ENCODE measurements around the gene TENT4B.

The TENT4B gene

DNA sequence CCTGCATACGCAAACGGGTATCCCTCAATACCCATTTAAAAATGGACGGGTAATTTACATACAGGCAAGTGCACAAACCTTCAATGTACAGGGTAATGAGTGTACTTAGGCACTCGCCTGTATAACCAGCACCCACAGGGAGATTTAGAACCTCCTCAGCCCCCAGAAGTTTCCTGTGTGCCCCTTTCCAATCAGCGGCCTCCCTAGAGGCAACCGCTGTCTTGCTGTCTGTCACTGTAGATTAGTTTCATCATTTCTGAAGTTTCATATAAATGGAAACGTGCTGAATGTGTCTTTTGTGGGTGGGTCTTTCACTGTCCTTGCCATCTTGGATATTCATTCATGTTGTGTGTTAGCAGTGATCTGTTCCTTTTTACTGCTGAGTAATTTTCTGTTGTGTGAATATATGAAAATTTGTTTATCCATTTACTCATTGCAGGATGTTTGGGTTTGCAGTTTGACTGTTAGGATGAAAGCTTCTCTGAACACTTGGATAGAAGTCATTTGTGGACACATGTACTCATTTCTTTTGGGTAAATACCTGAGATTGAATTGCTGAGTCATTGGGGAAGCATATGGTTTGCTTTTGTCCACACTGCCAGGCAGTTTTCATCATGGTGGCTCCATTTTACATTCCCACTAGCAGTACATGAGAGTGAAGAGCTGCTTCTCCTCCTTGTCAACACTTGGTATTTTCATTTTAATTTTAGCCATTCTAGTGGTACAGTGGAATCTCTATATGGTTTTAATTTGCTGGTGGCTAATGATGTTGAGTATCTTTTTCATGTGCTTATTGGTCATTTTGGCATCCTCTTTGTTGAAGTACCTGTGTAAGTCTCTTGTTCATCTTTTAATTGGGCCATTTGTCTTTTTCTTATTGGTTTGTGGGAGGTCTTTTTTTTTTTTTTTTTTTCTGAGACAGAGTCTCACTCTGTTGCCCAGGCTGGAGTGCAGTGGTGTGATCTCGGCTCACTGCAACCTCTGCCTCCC lies 111.1 kb downstream of the TENT4B start:
- no peak overlapping the region for H3K27ac ChIP-seq (ENCODE audit: low read depth, low read length)
- H3K4me3 ChIP-seq (ENCODE audit: low read length), result no peak overlapping the region
- no peak overlapping the region for H3K9ac ChIP-seq (ENCODE audit: low read length)
- no peak overlapping the region for H4K5ac ChIP-seq (ENCODE audit: low read length)
- H3K18ac ChIP-seq (ENCODE audit: low read length), result no peak overlapping the region
- no peak overlapping the region for H2AK5ac ChIP-seq (ENCODE audit: low read length)
- H3K4me1 ChIP-seq (ENCODE audit: control insufficient read depth, low read depth, low read length), result peaks cover 8% of the 10 kb centered on the region
- H3K4ac ChIP-seq (ENCODE audit: low read depth, low read length), result no peak overlapping the region
- no peak for DNase-seq
- H2BK15ac ChIP-seq (replicated peaks; ENCODE audit: low read depth), result no peak overlapping the region
- no peaks in the 10 kb centered on the region for H3K27me3 ChIP-seq (ENCODE audit: insufficient read depth, low read length, poor library complexity)
- H3K56ac ChIP-seq (ENCODE audit: low read length), result no peak overlapping the region
- H3K79me2 ChIP-seq (ENCODE audit: control insufficient read depth, insufficient read depth, low read length), result no peaks in the 10 kb centered on the region
- H3K79me1 ChIP-seq (ENCODE audit: low read length), result no peaks in the 10 kb centered on the region
- no peak overlapping the region for H2BK5ac ChIP-seq (ENCODE audit: low read length)
- H3K4me2 ChIP-seq (ENCODE audit: low read length), result no peak overlapping the region
- H2BK120ac ChIP-seq (ENCODE audit: low read depth, low read length), result no peak overlapping the region
- no peaks in the 10 kb centered on the region for H3K36me3 ChIP-seq (ENCODE audit: control insufficient read depth, insufficient read depth, low read length)
- WGBS (ENCODE audit: extremely low coverage, insufficient coverage, low lambda C conversion rate), result no CpG with 5 or more reads among the region's 8 CpGs
- no peak overlapping the region for H4K8ac ChIP-seq (ENCODE audit: low read depth, low read length)
- no peak overlapping the region for H3K23ac ChIP-seq (ENCODE audit: low read length)

- Histone ChIP-seq H4K8ac (ENCODE audit: low read depth, low read length) (no peak overlapping the region), H3K36me3 (ENCODE audit: control insufficient read depth, insufficient read depth, low read length) (no peaks in the 10 kb centered on the region), H3K18ac (ENCODE audit: low read length) (no peak overlapping the region), H3K4ac (ENCODE audit: low read depth, low read length) (no peak overlapping the region), H2BK120ac (ENCODE audit: low read depth, low read length) (no peak overlapping the region), H3K56ac (ENCODE audit: low read length) (no peak overlapping the region), H2AK5ac (ENCODE audit: low read length) (no peak overlapping the region), H2BK5ac (ENCODE audit: low read length) (no peak overlapping the region), H3K27ac (ENCODE audit: low read depth, low read length) (no peak overlapping the region), H4K5ac (ENCODE audit: low read length) (no peak overlapping the region), H2BK15ac (replicated peaks; ENCODE audit: low read depth) (no peak overlapping the region), H3K9ac (ENCODE audit: low read length) (no peak overlapping the region), H3K4me1 (ENCODE audit: control insufficient read depth, low read depth, low read length) (peaks cover 8% of the 10 kb centered on the region), H3K79me2 (ENCODE audit: control insufficient read depth, insufficient read depth, low read length) (no peaks in the 10 kb centered on the region), H3K4me3 (ENCODE audit: low read length) (no peak overlapping the region), H3K23ac (ENCODE audit: low read length) (no peak overlapping the region), H3K79me1 (ENCODE audit: low read length) (no peaks in the 10 kb centered on the region), H3K4me2 (ENCODE audit: low read length) (no peak overlapping the region), H3K27me3 (ENCODE audit: insufficient read depth, low read length, poor library complexity) (no peaks in the 10 kb centered on the region)
- DNase-seq, result peak; percentile 55
- WGBS (ENCODE audit: extremely low coverage, insufficient coverage, low lambda C conversion rate), result no CpG with 5 or more reads among the region's 2 CpGs
Observed at GRCh38 chr16:50265260-50265659, 112.2 kb downstream of the TENT4B start.

- H3K27ac ChIP-seq (ENCODE audit: low read depth, low read length), result no peak overlapping the region
Observed at GRCh38 chr16:50265716-50266336, 112.7 kb downstream of the TENT4B start.

DNA sequence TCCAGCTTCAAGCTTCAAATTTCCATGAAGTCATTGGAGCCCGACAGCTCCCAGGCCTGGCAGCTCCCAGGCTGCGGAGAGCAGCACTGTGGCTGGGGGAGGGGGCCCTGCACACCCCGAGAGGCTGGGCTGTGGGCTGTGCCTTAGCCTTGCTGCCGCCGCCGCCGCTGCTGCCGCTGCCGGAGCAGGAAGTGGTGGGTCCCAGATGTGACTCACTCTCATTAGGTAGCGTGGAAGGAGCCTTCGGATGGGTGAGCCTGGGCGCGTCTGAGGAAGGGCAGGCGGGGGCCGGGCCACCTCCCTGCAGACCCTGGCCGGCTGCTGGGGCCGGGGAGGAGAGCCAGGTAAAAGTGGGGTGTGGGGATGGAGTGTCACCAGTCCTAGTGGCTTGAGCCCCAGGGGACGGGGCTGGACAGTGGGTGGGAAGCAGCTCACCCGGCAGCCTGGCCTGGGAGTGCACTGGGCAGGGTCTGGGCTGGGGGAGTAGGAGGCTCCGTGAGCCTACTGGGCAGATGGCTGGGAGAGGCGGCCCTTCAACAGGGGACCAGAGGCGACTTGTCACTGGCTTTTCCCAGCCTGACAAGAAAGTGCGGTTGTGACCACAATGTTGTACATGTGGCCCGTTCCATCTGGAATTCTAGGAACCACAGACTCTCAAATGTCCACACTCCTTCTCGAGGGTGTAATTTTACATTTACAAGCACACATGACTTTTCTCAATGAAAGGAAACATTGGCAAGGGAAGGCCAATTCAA lies 113.4 kb downstream of the TENT4B start, which contains the start of gene ADCY7:
TSS of gene ADCY7 (plus strand) at position 215 of the 755 bp plus-strand sequence. CDS start 21,629 bp downstream, outside the sequence.
- Histone ChIP-seq H3K27ac (ENCODE audit: low read depth, low read length) (no peak within 1 kb of the TSS), H2BK15ac (replicated peaks; ENCODE audit: low read depth) (no peak within 1 kb of the TSS), H3K4me3 (ENCODE audit: low read length) (no peak within 1 kb of the TSS), H2BK120ac (ENCODE audit: low read depth, low read length) (no peak within 1 kb of the TSS), H3K56ac (ENCODE audit: low read length) (peak within 1 kb of the TSS; percentile 76), H3K27me3 (ENCODE audit: insufficient read depth, low read length, poor library complexity) (no peaks in the 10 kb centered on the region), H4K8ac (ENCODE audit: low read depth, low read length) (no peak within 1 kb of the TSS), H3K79me1 (ENCODE audit: low read length) (no peaks in the 10 kb centered on the region), H4K5ac (ENCODE audit: low read length) (peak within 1 kb of the TSS; percentile 91), H2AK5ac (ENCODE audit: low read length) (no peak within 1 kb of the TSS), H3K79me2 (ENCODE audit: control insufficient read depth, insufficient read depth, low read length) (no peaks in the 10 kb centered on the region), H3K4ac (ENCODE audit: low read depth, low read length) (no peak within 1 kb of the TSS), H3K4me1 (ENCODE audit: control insufficient read depth, low read depth, low read length) (peaks cover 8% of the 10 kb centered on the region), H3K4me2 (ENCODE audit: low read length) (no peak within 1 kb of the TSS), H3K23ac (ENCODE audit: low read length) (peak within 1 kb of the TSS; percentile 66), H3K9ac (ENCODE audit: low read length) (peak within 1 kb of the TSS; percentile 45), H3K36me3 (ENCODE audit: control insufficient read depth, insufficient read depth, low read length) (no peaks in the 10 kb centered on the region), H3K18ac (ENCODE audit: low read length) (peak within 1 kb of the TSS; percentile 24), H2BK5ac (ENCODE audit: low read length) (peak within 1 kb of the TSS; percentile 35)
- peak; percentile 83 for DNase-seq
- no CpG with 5 or more reads among the region's 25 CpGs for WGBS (ENCODE audit: extremely low coverage, insufficient coverage, low lambda C conversion rate)

More at GRCh38 chr16:50265716-50266336, 112.7 kb downstream of the TENT4B start:
- Histone ChIP-seq H3K23ac (ENCODE audit: low read length) (peak overlapping the region; percentile 66), H3K18ac (ENCODE audit: low read length) (no peak overlapping the region), H3K56ac (ENCODE audit: low read length) (peak overlapping the region; percentile 76), H3K79me1 (ENCODE audit: low read length) (no peaks in the 10 kb centered on the region), H3K9ac (ENCODE audit: low read length) (no peak overlapping the region), H4K8ac (ENCODE audit: low read depth, low read length) (no peak overlapping the region), H3K79me2 (ENCODE audit: control insufficient read depth, insufficient read depth, low read length) (no peaks in the 10 kb centered on the region), H2BK5ac (ENCODE audit: low read length) (no peak overlapping the region), H2AK5ac (ENCODE audit: low read length) (no peak overlapping the region), H2BK15ac (replicated peaks; ENCODE audit: low read depth) (no peak overlapping the region), H2BK120ac (ENCODE audit: low read depth, low read length) (no peak overlapping the region), H3K36me3 (ENCODE audit: control insufficient read depth, insufficient read depth, low read length) (no peaks in the 10 kb centered on the region), H3K4ac (ENCODE audit: low read depth, low read length) (no peak overlapping the region), H3K4me1 (ENCODE audit: control insufficient read depth, low read depth, low read length) (peaks cover 8% of the 10 kb centered on the region), H4K5ac (ENCODE audit: low read length) (no peak overlapping the region), H3K4me3 (ENCODE audit: low read length) (no peak overlapping the region), H3K27me3 (ENCODE audit: insufficient read depth, low read length, poor library complexity) (no peaks in the 10 kb centered on the region), H3K4me2 (ENCODE audit: low read length) (no peak overlapping the region)
- no peak for DNase-seq
- WGBS (ENCODE audit: extremely low coverage, insufficient coverage, low lambda C conversion rate), result no CpG with 5 or more reads among the region's 10 CpGs

- no peak overlapping the region for H3K18ac ChIP-seq (ENCODE audit: low read length)
- H2BK15ac ChIP-seq (replicated peaks; ENCODE audit: low read depth), result no peak overlapping the region
- H2BK120ac ChIP-seq (ENCODE audit: low read depth, low read length), result no peak overlapping the region
- no peak overlapping the region for H2BK5ac ChIP-seq (ENCODE audit: low read length)
- no peak overlapping the region for H2AK5ac ChIP-seq (ENCODE audit: low read length)
- no CpG with 5 or more reads among the region's 8 CpGs for WGBS (ENCODE audit: extremely low coverage, insufficient coverage, low lambda C conversion rate)
- H3K4me1 ChIP-seq (ENCODE audit: control insufficient read depth, low read depth, low read length), result peaks cover 8% of the 10 kb centered on the region
- no peak overlapping the region for H3K4ac ChIP-seq (ENCODE audit: low read depth, low read length)
- H3K56ac ChIP-seq (ENCODE audit: low read length), result no peak overlapping the region
- no peaks in the 10 kb centered on the region for H3K79me2 ChIP-seq (ENCODE audit: control insufficient read depth, insufficient read depth, low read length)
- H3K4me2 ChIP-seq (ENCODE audit: low read length), result no peak overlapping the region
- H3K79me1 ChIP-seq (ENCODE audit: low read length), result no peaks in the 10 kb centered on the region
- H3K4me3 ChIP-seq (ENCODE audit: low read length), result no peak overlapping the region
- no peaks in the 10 kb centered on the region for H3K27me3 ChIP-seq (ENCODE audit: insufficient read depth, low read length, poor library complexity)
- H3K9ac ChIP-seq (ENCODE audit: low read length), result no peak overlapping the region
- no peaks in the 10 kb centered on the region for H3K36me3 ChIP-seq (ENCODE audit: control insufficient read depth, insufficient read depth, low read length)
- no peak overlapping the region for H4K5ac ChIP-seq (ENCODE audit: low read length)
- DNase-seq, result no peak
- H4K8ac ChIP-seq (ENCODE audit: low read depth, low read length), result no peak overlapping the region
- no peak overlapping the region for H3K27ac ChIP-seq (ENCODE audit: low read depth, low read length)
- no peak overlapping the region for H3K23ac ChIP-seq (ENCODE audit: low read length)
Observed at GRCh38 chr16:50267151-50267631, 114.1 kb downstream of the TENT4B start.
